K562 (cell line): Measurements from ENCODE around the gene FAT2. TPM values are rescaled to one million over a fixed set of nuclear protein-coding genes. Genes with fewer than 3 reads are reported as not detected.

ENCODE experiments used
- ATAC-seq: fragments of 200-7000 bp; cut with Tn5 transposase; 3 replicates; pipeline ENCODE4 v1.9.1; 2020; ENCODE audit warnings: moderate library complexity
- BruUV-seq: library from RNA; stranded (reverse); fragments of 400-500 nt; replicated peaks from 2 replicates; lab custom pipeline; 2021; lab: Mats Ljungman, UMichigan
- CTCF ChIA-PET: fragments of 300-600 bp; formaldehyde crosslinking; extraction: SDS; loops from one replicate; lab custom pipeline; 2021; ENCODE audit warnings: low intra/inter-chr PET ratio; lab: Yijun Ruan, JAX
- POLR2A ChIA-PET: fragments of 300-600, 350-650 bp; sonication (Branson Sonifier 250); formaldehyde crosslinking; extraction: SDS; loops from one replicate; lab custom pipeline; 2021; ENCODE audit warnings: antibody characterized with exemption, inconsistent platforms; lab: Yijun Ruan, JAX
- DNase-seq, 4 experiments: peaks; one replicate each; pipeline versions ENCODE4 v3.0.0 to v3.0.0-alpha.2; 2011 to 2018; ENCODE audit warnings: low spot score in 3 of 4, mixed read lengths in 3 of 4; ENCODE audit errors: extremely low read depth in 1 of 4
- FAIRE-seq: peaks from 2 replicates; lab custom pipeline; 2011; peaks lifted over from hg19 to GRCh38; lab: Jason Lieb, UNC
- H2AFZ ChIP-seq: 2 replicates; pipeline ENCODE4 v1.6.0; 2011; ENCODE audit warnings: low read depth, low read length, control low read depth, inconsistent platforms
- H3K27ac ChIP-seq: fragments of 200-600 bp; 3 replicates; pipeline ENCODE4 v1.8.0; 2011; ENCODE audit warnings: low read depth, mild to moderate bottlenecking, control low read depth, inconsistent platforms, low read length, moderate library complexity, mixed read lengths; ENCODE audit errors: extremely low read depth
- H3K27me3 ChIP-seq, 2 experiments: fragments of 300-600 bp in 1 of 2; 2 replicates in 1 of 2; 3 replicates in 1 of 2; pipeline versions ENCODE4 v1.6.0 to v1.8.0; 2011; ENCODE audit warnings: inconsistent platforms in 2 of 2, low read length in 2 of 2, mild to moderate bottlenecking in 1 of 2, mixed read lengths in 1 of 2, moderate library complexity in 1 of 2; ENCODE audit not compliant: control insufficient read depth in 2 of 2, insufficient read depth in 2 of 2
- H3K36me3 ChIP-seq: fragments of 300-600 bp; 3 replicates; pipeline ENCODE4 v1.8.0; 2011; ENCODE audit warnings: mild to moderate bottlenecking, low read length, inconsistent platforms; ENCODE audit not compliant: control insufficient read depth, insufficient read depth
- H3K4me1 ChIP-seq, 2 experiments: fragments of 200-600 bp in 1 of 2; replicated peaks in 1 of 2; 2 replicates in 1 of 2; 3 replicates in 1 of 2; pipeline versions ENCODE4 v1.5.1 to v1.8.0; 2011; ENCODE audit warnings: inconsistent platforms in 2 of 2, low read length in 2 of 2, mild to moderate bottlenecking in 1 of 2, mixed read lengths in 1 of 2, moderate library complexity in 1 of 2; ENCODE audit not compliant: control insufficient read depth in 2 of 2, insufficient read depth in 2 of 2
- H3K4me2 ChIP-seq: 2 replicates; pipeline ENCODE4 v1.6.1; 2011; ENCODE audit warnings: low read length, control low read depth, inconsistent platforms, mixed read lengths; ENCODE audit not compliant: insufficient read depth
- H3K4me3 ChIP-seq: fragments of 200-600 bp; sonication (generic), shearing (Covaris generic); 2 replicates; pipeline ENCODE4 v1.5.1; 2016; ENCODE audit warnings: control low read depth, inconsistent platforms
- H3K79me2 ChIP-seq: fragments of 200-600 bp; 3 replicates; pipeline ENCODE4 v1.8.0; 2011; ENCODE audit warnings: low read length, inconsistent platforms; ENCODE audit not compliant: control insufficient read depth, insufficient read depth
- H3K9ac ChIP-seq, 2 experiments: 2 replicates each; pipeline versions ENCODE4 v1.6.0 to v1.6.1; 2011; ENCODE audit warnings: low read depth in 2 of 2, low read length in 2 of 2, control low read depth in 1 of 2, inconsistent platforms in 1 of 2, mild to moderate bottlenecking in 1 of 2, mixed read lengths in 1 of 2; ENCODE audit not compliant: insufficient read depth in 1 of 2
- H3K9me1 ChIP-seq: one replicate; pipeline ENCODE4 v1.6.0; 2011; ENCODE audit warnings: inconsistent platforms, mild to moderate bottlenecking, low read length, moderate library complexity; ENCODE audit not compliant: control insufficient read depth, insufficient read depth
- H3K9me3 ChIP-seq: replicated peaks from 2 replicates; pipeline ENCODE4 v1.5.1; 2011; ENCODE audit warnings: low read depth, low read length, inconsistent platforms; ENCODE audit not compliant: control insufficient read depth, insufficient read depth
- H4K20me1 ChIP-seq: replicated peaks from 2 replicates; pipeline ENCODE4 v1.6.1; 2011; ENCODE audit warnings: low read length, inconsistent platforms, mixed read lengths; ENCODE audit not compliant: control insufficient read depth, insufficient read depth
- ATF1 ChIP-seq, 2 experiments: fragments of 450-650 bp in 1 of 2; IDR thresholded peaks; 2 replicates each; pipeline ENCODE4 v1.6.1; 2016; ENCODE audit warnings: missing compliant biosample characterization in 1 of 2, missing genetic modification characterization in 1 of 2
- CHD1 ChIP-seq: fragments of 200-600 bp; sonication (generic); IDR thresholded peaks from one replicate; pipeline ENCODE4 v1.6.1; 2012; ENCODE audit warnings: mild to moderate bottlenecking, moderate library complexity, low read length, inconsistent platforms
- KHSRP ChIP-seq: fragments of 450-650 bp; IDR thresholded peaks from 2 replicates; pipeline ENCODE4 v1.6.1; 2017
- NONO ChIP-seq, 2 experiments: fragments of 200-400 bp in 1 of 2; fragments of 450-650 bp in 1 of 2; formaldehyde crosslinking in 1 of 2; IDR thresholded peaks; 2 replicates each; pipeline ENCODE4 v1.6.1; 2017; ENCODE audit warnings: low read depth in 2 of 2, mild to moderate bottlenecking in 2 of 2, moderate library complexity in 2 of 2, low read length in 1 of 2
- ZNF324 ChIP-seq: fragments of 250-450 bp; sonication (Bioruptor Pico); IDR thresholded peaks from 2 replicates; pipeline ENCODE4 v1.4.0; 2020; ENCODE audit warnings: mild to moderate bottlenecking
- ZNF354B ChIP-seq: fragments of 250-450 bp; sonication (Bioruptor Pico); IDR thresholded peaks from 2 replicates; pipeline ENCODE4 v1.4.0; 2020
- whole genome bisulfite sequencing: fragments of 100-300 bp; shearing (Covaris generic); methylation state at CpG from one replicate; pipeline ENCODE4 v1.1.6; 2016; ENCODE audit warnings: low coverage, mixed read lengths; ENCODE audit not compliant: insufficient coverage; ENCODE audit errors: missing lambda C conversion rate; 5-methylcytosine and 5-hydroxymethylcytosine counted together
- in situ Hi-C: fragments of 300-500 bp; cut with MboI; formaldehyde crosslinking; loops from 4 replicates; pipeline ENCODE4 v1.15.0; 2018; ENCODE audit warnings: inconsistent platforms, mixed read lengths
- intact Hi-C: fragments of 100-400 bp; cut with micrococcal nuclease; formaldehyde crosslinking; loops from 2 replicates; pipeline ENCODE4 v1.14.2; 2022
- polyA plus RNA-seq, 8 experiments: library from polyadenylated mRNA; depleted of rRNA in 4 of 8; stranded (reverse) in 5 of 8; unstranded in 3 of 8; fragments of >200 nt; fragmentation: Nextera tagmentation in 2 of 8; fragmentation: Illumina TruSeq in 1 of 8; extraction: Ambion mirVana in 2 of 8; extraction: Trizol in 1 of 8; gene quantifications; 2 replicates each; pipeline versions ENCODE4 v1.2.1 to v1.2.3, GENCODE V29; 2011 to 2014; ENCODE audit warnings: inconsistent platforms in 1 of 8, missing spikeins in 1 of 8
- total RNA-seq, 7 experiments: library from RNA; depleted of rRNA in 6 of 7; stranded (reverse); fragments of >200 nt in 6 of 7; fragmentation: Illumina TruSeq in 2 of 7; extraction: Trizol in 2 of 7; gene quantifications; 2 replicates each; pipeline versions ENCODE4 v1.2.1 to v1.2.3, GENCODE V29; 2011 to 2021; ENCODE audit warnings: low replicate concordance in 1 of 7
- TF ChIP-seq, protein P1 (sequence below): sonication (generic); formaldehyde crosslinking; IDR thresholded peaks from 2 replicates; pipeline ENCODE4 v1.8.0; 2022; ENCODE audit warnings: missing genetic modification reagents, mild to moderate bottlenecking, borderline replicate concordance
- TF ChIP-seq, protein P2 (sequence below): fragments of 450-650 bp; IDR thresholded peaks from 2 replicates; pipeline ENCODE4 v1.6.1; 2017; ENCODE audit warnings: antibody characterized with exemption, mild to moderate bottlenecking

FAT2 gene
- total and polyA plus RNA-seq, 9 of the 15 experiments (the other 6 are each of a cell fraction or from before 2014, with no cell fraction given), result not detected

DNA sequence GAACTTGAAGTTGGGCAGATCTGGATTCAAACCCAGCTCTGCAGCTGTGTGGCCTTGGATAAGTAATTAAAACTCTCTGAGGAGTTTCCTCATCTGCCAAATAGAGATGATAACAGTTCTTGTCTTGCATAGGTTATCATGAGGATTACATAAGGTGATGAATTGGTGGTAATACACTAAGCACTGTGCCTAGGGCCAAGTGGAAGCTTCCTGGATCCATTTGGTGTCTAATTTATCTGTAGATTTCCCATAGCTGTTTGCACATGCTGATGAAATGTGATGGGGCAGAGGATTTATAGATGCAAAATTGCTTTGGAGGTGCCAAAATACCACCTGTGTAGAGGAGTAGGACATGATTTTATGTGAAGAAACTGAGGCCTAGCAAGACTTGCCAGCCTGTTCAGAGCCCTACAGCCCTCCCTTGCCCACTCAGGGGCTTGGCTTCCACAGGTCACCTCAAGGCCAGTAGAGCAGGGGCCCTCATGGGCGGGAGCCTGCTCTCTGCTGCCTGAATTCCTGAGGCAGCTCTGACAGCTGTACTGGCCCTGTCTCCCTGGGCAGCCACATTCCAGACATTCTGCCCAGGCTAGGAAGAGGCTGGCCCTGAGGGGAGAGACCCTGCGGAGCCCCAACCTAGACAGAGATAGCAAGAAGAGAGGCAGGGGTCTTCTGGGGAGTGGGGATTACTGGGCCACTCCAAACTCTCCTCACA lies 5.9 kb upstream of the FAT2 start:
- DNase-seq (no peak), ATAC-seq (no peak), FAIRE-seq (no peak)
- no peak overlapping the region for H3K27ac ChIP-seq
- H3K9ac ChIP-seq, result no peak overlapping the region
- no peaks in the 10 kb centered on the region for H3K79me2 ChIP-seq
- H3K9me3 ChIP-seq, result no peaks in the 10 kb centered on the region
- no peaks in the 10 kb centered on the region for H3K9me1 ChIP-seq
- CTCF ChIA-PET, result no interaction called here
- no peaks in the 10 kb centered on the region for H3K36me3 ChIP-seq
- in situ Hi-C loops (no loop called here), intact Hi-C loops (no loop called here)
- no TSS peak for BruUV-seq
- H3K27me3 ChIP-seq, result peaks cover 5 to 40% of the 10 kb centered on the region in 2 experiments; a peak in 4 of 5 replicates
- no peak overlapping the region for H2AFZ ChIP-seq
- TF ChIP-seq CHD1 (no peak), ZNF354B (no peak), ZNF324 (CRISPR knock-in tag) (no peak), ATF1 (CRISPR knock-in tag; IDR thresholded peaks at IDR 0.05) (no peak), ATF1 (tag; IDR thresholded peaks at IDR 0.05) (no peak), KHSRP (no peak), NONO (IDR thresholded peaks at IDR 0.05; ENCODE audit: low read depth in 2 of 2, low read length in 1 of 2) (no peak)
- TF ChIP-seq, protein P1, sequence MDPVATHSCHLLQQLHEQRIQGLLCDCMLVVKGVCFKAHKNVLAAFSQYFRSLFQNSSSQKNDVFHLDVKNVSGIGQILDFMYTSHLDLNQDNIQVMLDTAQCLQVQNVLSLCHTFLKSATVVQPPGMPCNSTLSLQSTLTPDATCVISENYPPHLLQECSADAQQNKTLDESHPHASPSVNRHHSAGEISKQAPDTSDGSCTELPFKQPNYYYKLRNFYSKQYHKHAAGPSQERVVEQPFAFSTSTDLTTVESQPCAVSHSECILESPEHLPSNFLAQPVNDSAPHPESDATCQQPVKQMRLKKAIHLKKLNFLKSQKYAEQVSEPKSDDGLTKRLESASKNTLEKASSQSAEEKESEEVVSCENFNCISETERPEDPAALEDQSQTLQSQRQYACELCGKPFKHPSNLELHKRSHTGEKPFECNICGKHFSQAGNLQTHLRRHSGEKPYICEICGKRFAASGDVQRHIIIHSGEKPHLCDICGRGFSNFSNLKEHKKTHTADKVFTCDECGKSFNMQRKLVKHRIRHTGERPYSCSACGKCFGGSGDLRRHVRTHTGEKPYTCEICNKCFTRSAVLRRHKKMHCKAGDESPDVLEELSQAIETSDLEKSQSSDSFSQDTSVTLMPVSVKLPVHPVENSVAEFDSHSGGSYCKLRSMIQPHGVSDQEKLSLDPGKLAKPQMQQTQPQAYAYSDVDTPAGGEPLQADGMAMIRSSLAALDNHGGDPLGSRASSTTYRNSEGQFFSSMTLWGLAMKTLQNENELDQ (CRISPR knock-in tag), result no peak
- TF ChIP-seq, protein P2, sequence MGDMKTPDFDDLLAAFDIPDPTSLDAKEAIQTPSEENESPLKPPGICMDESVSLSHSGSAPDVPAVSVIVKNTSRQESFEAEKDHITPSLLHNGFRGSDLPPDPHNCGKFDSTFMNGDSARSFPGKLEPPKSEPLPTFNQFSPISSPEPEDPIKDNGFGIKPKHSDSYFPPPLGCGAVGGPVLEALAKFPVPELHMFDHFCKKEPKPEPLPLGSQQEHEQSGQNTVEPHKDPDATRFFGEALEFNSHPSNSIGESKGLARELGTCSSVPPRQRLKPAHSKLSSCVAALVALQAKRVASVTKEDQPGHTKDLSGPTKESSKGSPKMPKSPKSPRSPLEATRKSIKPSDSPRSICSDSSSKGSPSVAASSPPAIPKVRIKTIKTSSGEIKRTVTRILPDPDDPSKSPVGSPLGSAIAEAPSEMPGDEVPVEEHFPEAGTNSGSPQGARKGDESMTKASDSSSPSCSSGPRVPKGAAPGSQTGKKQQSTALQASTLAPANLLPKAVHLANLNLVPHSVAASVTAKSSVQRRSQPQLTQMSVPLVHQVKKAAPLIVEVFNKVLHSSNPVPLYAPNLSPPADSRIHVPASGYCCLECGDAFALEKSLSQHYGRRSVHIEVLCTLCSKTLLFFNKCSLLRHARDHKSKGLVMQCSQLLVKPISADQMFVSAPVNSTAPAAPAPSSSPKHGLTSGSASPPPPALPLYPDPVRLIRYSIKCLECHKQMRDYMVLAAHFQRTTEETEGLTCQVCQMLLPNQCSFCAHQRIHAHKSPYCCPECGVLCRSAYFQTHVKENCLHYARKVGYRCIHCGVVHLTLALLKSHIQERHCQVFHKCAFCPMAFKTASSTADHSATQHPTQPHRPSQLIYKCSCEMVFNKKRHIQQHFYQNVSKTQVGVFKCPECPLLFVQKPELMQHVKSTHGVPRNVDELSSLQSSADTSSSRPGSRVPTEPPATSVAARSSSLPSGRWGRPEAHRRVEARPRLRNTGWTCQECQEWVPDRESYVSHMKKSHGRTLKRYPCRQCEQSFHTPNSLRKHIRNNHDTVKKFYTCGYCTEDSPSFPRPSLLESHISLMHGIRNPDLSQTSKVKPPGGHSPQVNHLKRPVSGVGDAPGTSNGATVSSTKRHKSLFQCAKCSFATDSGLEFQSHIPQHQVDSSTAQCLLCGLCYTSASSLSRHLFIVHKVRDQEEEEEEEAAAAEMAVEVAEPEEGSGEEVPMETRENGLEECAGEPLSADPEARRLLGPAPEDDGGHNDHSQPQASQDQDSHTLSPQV, result no peak
- no peaks in the 10 kb centered on the region for H4K20me1 ChIP-seq
- H3K4me3 ChIP-seq, result no peak overlapping the region
- WGBS, result 0% methylated on average over 2 of the region's 2 CpGs
- no peak overlapping the region for H3K4me2 ChIP-seq
- POLR2A ChIA-PET, result no interaction called here
- no peaks in the 10 kb centered on the region; a peak in 1 of 5 replicates for H3K4me1 ChIP-seq
